ENCODE measurements around the gene CDKAL1.
"Not testable (repeated sequence)": the region's sequence is repeated elsewhere in the genome, so short reads cannot be mapped to it uniquely, and the experiment has no call there.

The CDKAL1 gene

GRCh38 chr6:21193790-21194475 lies 659.7 kb downstream of the CDKAL1 start:
- no peak for DNase-seq

- DNase-seq = not testable (repeated sequence)
These were observed 661.0 kb downstream of the CDKAL1 start for GRCh38 chr6:21195301-21195700.

- no peak for DNase-seq
These were observed 663.9 kb downstream of the CDKAL1 start for GRCh38 chr6:21198032-21198640.

GRCh38 chr6:21199262-21199661 lies 665.0 kb downstream of the CDKAL1 start:
- DNase-seq = peak; percentile 25

GRCh38 chr6:21200134-21200870 lies 666.0 kb downstream of the CDKAL1 start:
- DNase-seq = peak; percentile 17

- no peak for DNase-seq
These were observed 666.9 kb downstream of the CDKAL1 start for GRCh38 chr6:21201187-21201586.

- DNase-seq = peak; percentile 79
These were observed 667.5 kb downstream of the CDKAL1 start for GRCh38 chr6:21201637-21202350.

- no peak for DNase-seq
These were observed 668.3 kb downstream of the CDKAL1 start for GRCh38 chr6:21202521-21202920.

GRCh38 chr6:21204951-21205350 lies 670.7 kb downstream of the CDKAL1 start:
- DNase-seq = no peak

- no peak for DNase-seq
These were observed 674.0 kb downstream of the CDKAL1 start for GRCh38 chr6:21208081-21208795.

- DNase-seq = no peak
These were observed 674.5 kb downstream of the CDKAL1 start for GRCh38 chr6:21208796-21209186.

GRCh38 chr6:21213492-21213891 lies 679.2 kb downstream of the CDKAL1 start:
- DNase-seq = no peak

GRCh38 chr6:21214738-21215448 lies 680.6 kb downstream of the CDKAL1 start:
- DNase-seq = no peak

- no peak for DNase-seq
These were observed 685.0 kb downstream of the CDKAL1 start for GRCh38 chr6:21219241-21219640.

GRCh38 chr6:21219856-21220255 lies 685.6 kb downstream of the CDKAL1 start:
- DNase-seq = no peak

GRCh38 chr6:21220271-21220987 lies 686.2 kb downstream of the CDKAL1 start:
- no peak for DNase-seq

GRCh38 chr6:21222656-21223055 lies 688.4 kb downstream of the CDKAL1 start:
- no peak for DNase-seq

GRCh38 chr6:21225912-21226311 lies 691.7 kb downstream of the CDKAL1 start:
- DNase-seq = no peak

- DNase-seq = no peak
These were observed 693.2 kb downstream of the CDKAL1 start for GRCh38 chr6:21227486-21227885.

- DNase-seq = no peak
These were observed 694.2 kb downstream of the CDKAL1 start for GRCh38 chr6:21228411-21228810.

- no peak for DNase-seq
These were observed 694.7 kb downstream of the CDKAL1 start for GRCh38 chr6:21228876-21229460.
